ENCODE data around the gene TUBGCP2. TPM values are rescaled to one million over a fixed set of nuclear protein-coding genes. Genes with fewer than 3 reads are reported as not detected.

TUBGCP2 gene
- total RNA-seq, 1 donor from 2014 or later, result 55.4 TPM

GRCh38 chr10:133286366-133286765, 22.3 kb downstream of the TUBGCP2 start:
- TF ChIP-seq CTCF (IDR thresholded peaks at IDR 0.05) (no peak), EZH2phosphoT487 (IDR thresholded peaks at IDR 0.05) (no peak), EZH2 (IDR thresholded peaks at IDR 0.05) (no peak)
- Histone ChIP-seq H3K4me2 (no peak overlapping the region), H3K27ac (no peak overlapping the region), H3K4me1 (no peaks in the 10 kb centered on the region), H4K20me1 (ENCODE audit: low read depth) (no peaks in the 10 kb centered on the region), H3K79me2 (ENCODE audit: low read depth) (no peaks in the 10 kb centered on the region), H3F3A (ENCODE audit: low read depth) (no peaks in the 10 kb centered on the region), H3K36me3 (no peaks in the 10 kb centered on the region), H2AFZ (replicated peaks) (no peak overlapping the region), H3K9me3 (ENCODE audit: low read depth) (no peaks in the 10 kb centered on the region), H3K27me3 (no peaks in the 10 kb centered on the region), H3K4me3 (no peak overlapping the region), H3K9ac (no peak overlapping the region)
- no peaks in the 10 kb centered on the region for H3K9me3 Mint-ChIP-seq
- peaks cover 27% of the 10 kb centered on the region for H3K36me3 Mint-ChIP-seq
- H3K27ac Mint-ChIP-seq, result no peak overlapping the region
- no peak for DNase-seq (ENCODE audit: low spot score)
- H3K4me3 Mint-ChIP-seq, result no peak overlapping the region
- peaks cover 3% of the 10 kb centered on the region for H3K27me3 Mint-ChIP-seq (ENCODE audit: insufficient read depth, low read depth)
- H3K4me1 Mint-ChIP-seq, result no peaks in the 10 kb centered on the region

- no peaks in the 10 kb centered on the region for H3F3A ChIP-seq (ENCODE audit: low read depth)
- Mint-ChIP-seq H3K4me1 (no peaks in the 10 kb centered on the region), H3K27ac (no peak overlapping the region), H3K4me3 (no peak overlapping the region), H3K36me3 (peaks cover 25% of the 10 kb centered on the region), H3K27me3 (ENCODE audit: insufficient read depth, low read depth) (peaks cover 3% of the 10 kb centered on the region), H3K9me3 (no peaks in the 10 kb centered on the region)
- DNase-seq (ENCODE audit: low spot score), result no peak
- no peaks in the 10 kb centered on the region for H3K27me3 ChIP-seq
- H3K4me3 ChIP-seq, result no peak overlapping the region
- H4K20me1 ChIP-seq (ENCODE audit: low read depth), result no peaks in the 10 kb centered on the region
- H3K4me1 ChIP-seq, result no peaks in the 10 kb centered on the region
- H3K36me3 ChIP-seq, result no peaks in the 10 kb centered on the region
- TF ChIP-seq EZH2phosphoT487 (IDR thresholded peaks at IDR 0.05), result no peak
- no peak for TF ChIP-seq CTCF (IDR thresholded peaks at IDR 0.05)
- TF ChIP-seq EZH2 (IDR thresholded peaks at IDR 0.05), result no peak
- H3K27ac ChIP-seq, result no peak overlapping the region
- no peaks in the 10 kb centered on the region for H3K9me3 ChIP-seq (ENCODE audit: low read depth)
- no peak overlapping the region for H2AFZ ChIP-seq (replicated peaks)
- no peaks in the 10 kb centered on the region for H3K79me2 ChIP-seq (ENCODE audit: low read depth)
- no peak overlapping the region for H3K4me2 ChIP-seq
- no peak overlapping the region for H3K9ac ChIP-seq
Observed at GRCh38 chr10:133285217-133285616, 23.5 kb downstream of the TUBGCP2 start.

- H2AFZ ChIP-seq (replicated peaks), result no peak overlapping the region
- H3K9ac ChIP-seq, result no peak overlapping the region
- no peaks in the 10 kb centered on the region for H3K4me1 ChIP-seq
- no peaks in the 10 kb centered on the region for H4K20me1 ChIP-seq (ENCODE audit: low read depth)
- H3K27ac Mint-ChIP-seq, result no peak overlapping the region
- no peak overlapping the region for H3K4me3 Mint-ChIP-seq
- no peaks in the 10 kb centered on the region for H3K27me3 ChIP-seq
- H3K36me3 ChIP-seq, result no peaks in the 10 kb centered on the region
- no peaks in the 10 kb centered on the region for H3K79me2 ChIP-seq (ENCODE audit: low read depth)
- no peaks in the 10 kb centered on the region for H3K9me3 Mint-ChIP-seq
- H3F3A ChIP-seq (ENCODE audit: low read depth), result no peaks in the 10 kb centered on the region
- no peaks in the 10 kb centered on the region for H3K9me3 ChIP-seq (ENCODE audit: low read depth)
- no peak overlapping the region for H3K4me2 ChIP-seq
- no peaks in the 10 kb centered on the region for H3K4me1 Mint-ChIP-seq
- peaks cover 23% of the 10 kb centered on the region for H3K36me3 Mint-ChIP-seq
- no peak overlapping the region for H3K27ac ChIP-seq
- DNase-seq (ENCODE audit: low spot score), result no peak
- H3K27me3 Mint-ChIP-seq (ENCODE audit: insufficient read depth, low read depth), result peaks cover 6% of the 10 kb centered on the region
- H3K4me3 ChIP-seq, result no peak overlapping the region
- TF ChIP-seq EZH2 (IDR thresholded peaks at IDR 0.05), result no peak
- no peak for TF ChIP-seq EZH2phosphoT487 (IDR thresholded peaks at IDR 0.05)
Observed at GRCh38 chr10:133283931-133284330, 24.7 kb downstream of the TUBGCP2 start.

GRCh38 chr10:133282846-133283390, 25.8 kb downstream of the TUBGCP2 start:
- Mint-ChIP-seq H3K4me1 (peaks cover 2% of the 10 kb centered on the region), H3K4me3 (no peak overlapping the region), H3K27ac (no peak overlapping the region), H3K9me3 (no peaks in the 10 kb centered on the region), H3K36me3 (peaks cover 20% of the 10 kb centered on the region), H3K27me3 (ENCODE audit: insufficient read depth, low read depth) (peaks cover 7% of the 10 kb centered on the region)
- no peak overlapping the region for H2AFZ ChIP-seq (replicated peaks)
- DNase-seq (ENCODE audit: low spot score), result no peak
- H4K20me1 ChIP-seq (ENCODE audit: low read depth), result peaks cover under 1% of the 10 kb centered on the region
- no peaks in the 10 kb centered on the region for H3K36me3 ChIP-seq
- peaks cover 9% of the 10 kb centered on the region for H3F3A ChIP-seq (ENCODE audit: low read depth)
- no peaks in the 10 kb centered on the region for H3K9me3 ChIP-seq (ENCODE audit: low read depth)
- no peaks in the 10 kb centered on the region for H3K4me1 ChIP-seq
- no peaks in the 10 kb centered on the region for H3K27me3 ChIP-seq
- H3K27ac ChIP-seq, result no peak overlapping the region
- no peak for TF ChIP-seq CTCF (IDR thresholded peaks at IDR 0.05)
- TF ChIP-seq EZH2 (IDR thresholded peaks at IDR 0.05), result no peak
- TF ChIP-seq EZH2phosphoT487 (IDR thresholded peaks at IDR 0.05), result no peak
- no peak overlapping the region for H3K4me2 ChIP-seq
- no peak overlapping the region for H3K4me3 ChIP-seq
- no peaks in the 10 kb centered on the region for H3K79me2 ChIP-seq (ENCODE audit: low read depth)
- no peak overlapping the region for H3K9ac ChIP-seq

Measured in neural progenitor cell (in vitro differentiated cells).